ENCODE measurements around the gene ZNF609. TPM values are rescaled to one million over a fixed set of nuclear protein-coding genes. Genes with fewer than 3 reads are reported as not detected.
"Not testable (repeated sequence)": the region's sequence is repeated elsewhere in the genome, so short reads cannot be mapped to it uniquely, and the experiment has no call there.

Gene ZNF609
- polyA plus RNA-seq, 1 donor from 2014 or later, result 10.2 TPM

DNA sequence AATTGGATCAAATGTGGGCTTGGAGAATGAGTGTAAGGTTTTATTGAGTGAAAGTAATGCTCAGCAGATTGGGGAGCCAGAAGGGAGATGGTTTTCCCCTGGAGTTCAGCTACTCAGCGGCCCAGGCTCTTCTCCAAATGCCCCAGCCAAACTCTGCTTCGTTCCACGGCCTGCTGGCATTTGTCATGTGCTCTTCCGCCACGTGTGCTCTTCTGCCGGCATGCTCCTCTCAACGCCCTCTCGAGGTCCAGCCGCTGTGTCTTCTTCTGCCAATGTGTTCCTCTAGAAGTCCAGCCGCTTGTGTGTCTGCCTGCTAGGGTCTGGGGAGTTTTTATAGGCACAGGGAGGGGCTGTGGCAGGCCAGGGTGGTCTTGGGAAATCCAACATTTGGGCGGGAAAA is 158.2 kb downstream of the ZNF609 start:
- H3K9me3 Mint-ChIP-seq, result no peaks in the 10 kb centered on the region
- H3K27me3 Mint-ChIP-seq, result no peaks in the 10 kb centered on the region
- H3K4me3 Mint-ChIP-seq, result no peak overlapping the region
- H3K36me3 Mint-ChIP-seq, result peaks cover 3% of the 10 kb centered on the region
- H3K4me1 Mint-ChIP-seq, result peaks cover 29 to 42% (median 36%) of the 10 kb centered on the region in 3 donors
- peak overlapping the region in 1 of 3 donors; percentile 83 for H3K27ac Mint-ChIP-seq

DNA sequence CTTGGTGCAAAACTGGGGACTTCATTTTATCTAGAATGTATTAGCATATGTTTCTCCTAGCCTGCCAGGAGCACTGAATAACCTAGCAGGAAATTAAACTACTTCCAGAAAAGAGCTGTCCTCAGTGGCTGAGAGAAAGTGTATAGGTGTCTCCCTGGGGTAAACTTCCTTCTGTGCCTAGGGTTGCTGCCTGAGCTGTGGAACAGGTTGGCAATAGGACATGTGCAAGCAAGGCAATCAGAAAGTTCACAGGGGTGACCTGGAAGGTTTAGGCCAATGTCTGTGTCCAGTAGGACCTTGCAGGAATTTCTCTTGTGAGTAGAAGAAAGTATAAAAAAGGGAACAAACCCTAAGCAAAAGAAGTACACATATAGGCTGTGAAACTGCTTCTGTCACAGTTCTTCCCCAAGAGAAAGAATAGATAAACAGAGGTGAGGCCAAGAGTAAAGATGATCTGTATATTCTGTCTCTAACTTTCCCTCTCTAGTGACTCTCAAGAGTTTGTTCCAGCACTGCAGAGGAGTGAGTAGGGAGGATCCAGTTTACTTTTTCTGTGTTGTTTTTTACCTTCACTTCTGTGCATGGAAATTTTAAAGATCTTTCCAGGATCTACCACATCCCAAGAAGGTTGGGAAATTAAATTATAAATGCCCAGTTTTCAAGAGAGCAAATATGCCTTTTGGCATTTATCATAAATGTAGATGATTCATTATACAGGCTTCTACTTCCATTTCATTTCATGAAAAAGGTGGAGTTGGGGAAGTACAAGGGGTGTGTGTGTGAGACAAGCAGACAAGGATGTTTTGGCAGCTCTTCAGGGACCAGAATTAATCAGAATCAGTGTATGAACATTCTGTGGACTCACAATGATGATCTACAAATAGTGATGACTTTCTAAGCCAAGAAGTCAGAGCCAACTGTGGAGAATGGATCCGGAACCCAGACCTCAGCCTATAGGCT is 159.8 kb downstream of the ZNF609 start:
- no peaks in the 10 kb centered on the region for H3K9me3 Mint-ChIP-seq
- H3K36me3 Mint-ChIP-seq, result peaks cover 3% of the 10 kb centered on the region
- H3K4me1 Mint-ChIP-seq, result peaks cover 35 to 51% (median 46%) of the 10 kb centered on the region in 3 donors
- no peaks in the 10 kb centered on the region for H3K27me3 Mint-ChIP-seq
- H3K4me3 Mint-ChIP-seq, result peak overlapping the region in 3 of 4 donors; percentile 3 to 66 (median 65)
- H3K27ac Mint-ChIP-seq, result peak overlapping the region; percentile 6 to 13 (median 7)

DNA sequence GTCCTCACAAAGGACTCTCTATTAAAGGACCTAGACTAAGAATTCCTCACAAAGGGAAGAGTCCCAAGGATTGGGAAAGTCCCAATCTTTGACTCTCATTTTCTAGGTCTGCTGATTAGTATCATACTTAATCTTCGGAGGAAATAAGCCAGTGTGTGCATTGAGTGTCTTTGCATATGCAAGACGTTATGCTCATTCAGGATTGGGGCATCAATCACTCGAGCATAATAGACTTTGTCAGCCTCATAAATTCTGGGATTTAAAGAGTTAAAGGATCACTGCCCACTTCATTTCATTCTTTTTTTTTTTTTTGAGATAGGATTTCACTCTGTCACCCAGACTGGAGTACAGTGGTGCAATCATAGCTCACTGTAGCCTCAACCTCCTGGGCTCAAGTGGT is 160.7 kb downstream of the ZNF609 start:
- no peaks in the 10 kb centered on the region for H3K9me3 Mint-ChIP-seq
- H3K36me3 Mint-ChIP-seq, result no peaks in the 10 kb centered on the region
- H3K4me3 Mint-ChIP-seq, result no peak overlapping the region
- no peaks in the 10 kb centered on the region for H3K27me3 Mint-ChIP-seq
- no peak overlapping the region for H3K27ac Mint-ChIP-seq
- peaks cover 35 to 49% (median 46%) of the 10 kb centered on the region in 3 donors for H3K4me1 Mint-ChIP-seq

DNA sequence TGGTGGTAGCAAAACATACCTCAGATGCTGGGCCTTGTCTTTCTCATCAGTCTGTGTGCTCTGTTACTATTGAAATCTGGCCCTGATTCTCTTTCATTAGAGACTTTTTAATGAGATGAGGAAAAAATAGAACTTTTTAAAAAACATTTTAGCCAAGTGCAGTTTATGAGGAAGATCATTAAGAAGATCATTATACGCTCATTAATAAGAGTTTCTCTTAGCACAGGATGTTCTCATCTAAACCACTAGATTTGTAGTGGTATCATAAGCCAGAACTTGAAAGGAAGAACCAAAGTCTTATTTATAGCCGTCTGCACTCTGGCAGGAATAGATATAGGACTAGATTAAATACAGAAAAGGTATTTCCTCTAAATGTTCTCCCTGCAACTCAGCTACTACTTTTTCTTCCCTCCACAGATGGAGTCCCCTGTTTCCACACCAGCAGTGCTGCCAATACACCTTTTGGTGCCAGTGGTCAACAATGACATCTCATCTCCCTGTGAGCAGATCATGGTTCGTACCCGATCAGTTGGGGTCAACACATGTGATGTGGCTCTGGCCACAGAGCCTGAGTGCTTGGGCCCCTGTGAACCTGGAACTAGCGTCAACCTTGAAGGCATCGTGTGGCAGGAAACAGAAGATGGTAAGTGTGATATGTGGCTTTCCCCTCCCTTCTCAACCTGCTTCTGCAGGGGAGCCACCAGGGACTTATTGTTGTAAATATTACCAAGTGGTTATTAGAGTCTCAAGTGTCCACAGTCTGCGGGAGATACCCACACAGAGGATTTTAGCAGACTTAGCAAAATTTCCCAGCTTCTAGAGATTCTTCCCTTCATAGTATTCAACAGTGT is 162.3 kb downstream of the ZNF609 start:
- Mint-ChIP-seq H3K4me1 (peaks cover 35 to 52% (median 46%) of the 10 kb centered on the region in 3 donors), H3K9me3 (no peaks in the 10 kb centered on the region), H3K4me3 (peak overlapping the region in 3 of 4 donors; percentile 2 to 77 (median 75)), H3K36me3 (no peaks in the 10 kb centered on the region), H3K27ac (peak overlapping the region; percentile 4 to 94 (median 91)), H3K27me3 (no peaks in the 10 kb centered on the region)

DNA sequence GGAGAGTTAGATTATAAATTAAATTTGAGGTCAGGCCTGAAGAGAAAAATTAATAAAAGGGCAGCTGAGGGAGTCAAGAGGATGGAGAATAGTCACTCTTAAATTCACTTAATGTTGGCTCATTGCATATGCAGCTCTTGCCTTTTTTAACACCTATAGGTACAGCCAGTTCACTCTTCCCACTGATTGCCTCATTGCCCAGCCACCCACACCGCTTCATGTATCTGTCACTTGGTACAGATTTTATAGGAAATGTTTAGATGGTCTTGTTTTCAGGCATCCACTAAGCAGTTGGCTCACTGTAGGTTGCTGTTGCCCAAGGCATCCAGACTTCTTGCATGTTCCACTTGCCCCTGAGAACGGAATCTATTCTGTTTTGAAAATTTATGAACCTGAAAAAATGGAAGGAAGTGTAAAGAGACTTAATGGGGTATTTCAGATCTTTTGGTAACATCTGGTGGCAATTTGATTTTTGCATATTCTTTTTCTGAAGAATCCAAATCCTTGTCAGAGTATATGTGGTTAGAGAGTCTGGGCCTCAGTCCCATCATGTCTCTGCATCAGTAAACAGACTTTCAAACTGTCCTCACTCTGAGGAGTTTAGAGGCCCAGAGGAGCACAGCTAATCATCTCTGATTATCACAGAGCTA is 163.1 kb downstream of the ZNF609 start:
- Mint-ChIP-seq H3K36me3 (no peaks in the 10 kb centered on the region), H3K4me1 (peaks cover 35 to 50% (median 46%) of the 10 kb centered on the region in 3 donors), H3K4me3 (peak overlapping the region in 3 of 4 donors; percentile 14 to 82 (median 77))

DNA sequence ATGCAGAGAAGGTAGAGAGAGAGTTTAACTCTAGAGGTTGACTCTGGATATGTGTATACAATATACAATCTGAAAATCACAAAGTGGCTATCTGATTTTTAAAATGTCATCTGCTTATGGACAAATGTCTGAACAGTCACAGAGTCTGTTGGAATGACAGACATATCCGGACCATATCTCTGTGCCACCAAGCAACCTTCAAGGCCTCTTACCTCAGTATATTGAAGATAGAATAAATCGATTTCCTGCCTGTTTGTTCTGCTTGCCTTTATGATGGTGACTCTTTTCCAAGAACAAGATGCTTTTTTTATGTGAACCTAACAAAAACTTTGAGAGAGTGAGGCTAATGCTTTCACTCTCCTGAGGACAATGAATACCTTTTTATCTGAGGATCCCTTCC is 163.9 kb downstream of the ZNF609 start:
- H3K9me3 Mint-ChIP-seq, result no peaks in the 10 kb centered on the region
- H3K4me1 Mint-ChIP-seq, result peaks cover 35 to 47% (median 43%) of the 10 kb centered on the region in 3 donors
- peak overlapping the region in 1 of 4 donors; percentile 50 for H3K4me3 Mint-ChIP-seq
- H3K36me3 Mint-ChIP-seq, result peaks cover 3% of the 10 kb centered on the region
- H3K27me3 Mint-ChIP-seq, result no peaks in the 10 kb centered on the region
- peak overlapping the region in 2 of 3 donors; percentile 14 to 78 for H3K27ac Mint-ChIP-seq

More for the DNA sequence above, 163.1 kb downstream of the ZNF609 start:
- Mint-ChIP-seq H3K9me3 (no peaks in the 10 kb centered on the region), H3K27ac (peak overlapping the region in 2 of 3 donors; percentile 91 to 94), H3K27me3 (no peaks in the 10 kb centered on the region)

DNA sequence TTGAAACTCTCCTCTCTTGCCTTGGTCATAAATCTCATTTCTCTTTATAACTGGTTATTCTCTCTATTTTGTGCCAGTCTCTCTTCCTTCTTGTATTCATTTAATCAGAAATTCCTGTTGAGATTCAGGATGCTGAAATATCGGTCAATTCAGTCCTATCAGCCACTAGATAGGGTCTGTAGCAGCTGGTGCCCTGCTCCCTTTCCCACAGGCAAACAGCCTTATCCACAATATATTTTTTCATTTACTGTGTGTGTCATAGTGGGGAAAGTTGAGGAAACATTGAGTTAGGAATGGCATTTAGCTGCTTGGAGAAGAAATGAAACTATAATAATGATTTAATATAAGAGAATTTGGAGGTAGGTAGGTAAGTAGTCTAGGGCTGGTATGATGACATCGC is 168.7 kb downstream of the ZNF609 start:
- Mint-ChIP-seq H3K36me3 (peaks cover 11% of the 10 kb centered on the region), H3K4me3 (no peak overlapping the region), H3K27me3 (no peaks in the 10 kb centered on the region), H3K27ac (peak overlapping the region in 1 of 3 donors; percentile 34), H3K9me3 (no peaks in the 10 kb centered on the region), H3K4me1 (peaks cover 4 to 11% (median 10%) of the 10 kb centered on the region in 3 donors)

DNA sequence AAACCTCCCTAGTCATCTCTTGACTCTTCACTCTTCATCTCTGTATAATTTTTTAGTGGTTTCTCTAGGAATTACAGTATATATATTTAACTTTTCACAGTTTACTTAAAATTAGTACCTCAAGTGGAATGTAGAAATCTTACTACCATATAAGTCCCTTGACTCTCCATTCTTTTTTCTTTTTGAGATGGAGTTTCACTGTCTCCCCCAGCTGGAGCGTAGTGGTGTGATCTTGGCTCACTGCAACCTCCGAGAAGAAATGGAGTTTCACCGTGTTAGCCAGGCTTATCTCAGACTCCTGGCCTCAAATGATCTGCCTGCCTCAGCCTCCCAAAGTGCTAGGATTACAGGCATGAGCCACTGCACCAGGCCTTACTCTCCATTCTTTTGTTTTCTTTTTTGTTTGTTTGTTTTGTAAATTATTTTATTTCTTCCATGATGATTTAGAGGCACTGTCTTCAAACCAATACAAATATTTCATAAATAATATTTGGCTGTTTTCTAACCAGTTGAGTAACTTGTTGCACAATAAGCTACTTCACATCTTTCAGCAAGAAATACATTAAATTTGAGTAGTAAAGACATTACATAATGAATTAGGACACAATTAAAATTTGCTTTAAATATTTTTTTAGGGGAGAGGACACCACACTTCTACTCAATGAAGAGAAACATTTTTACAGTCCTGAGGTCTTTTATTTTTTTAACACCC is 170.2 kb downstream of the ZNF609 start:
- Mint-ChIP-seq H3K36me3 (peaks cover 11% of the 10 kb centered on the region), H3K27ac (no peak overlapping the region), H3K27me3 (no peaks in the 10 kb centered on the region), H3K4me1 (peaks cover 18 to 19% (median 18%) of the 10 kb centered on the region in 3 donors), H3K4me3 (no peak overlapping the region), H3K9me3 (no peaks in the 10 kb centered on the region)

DNA sequence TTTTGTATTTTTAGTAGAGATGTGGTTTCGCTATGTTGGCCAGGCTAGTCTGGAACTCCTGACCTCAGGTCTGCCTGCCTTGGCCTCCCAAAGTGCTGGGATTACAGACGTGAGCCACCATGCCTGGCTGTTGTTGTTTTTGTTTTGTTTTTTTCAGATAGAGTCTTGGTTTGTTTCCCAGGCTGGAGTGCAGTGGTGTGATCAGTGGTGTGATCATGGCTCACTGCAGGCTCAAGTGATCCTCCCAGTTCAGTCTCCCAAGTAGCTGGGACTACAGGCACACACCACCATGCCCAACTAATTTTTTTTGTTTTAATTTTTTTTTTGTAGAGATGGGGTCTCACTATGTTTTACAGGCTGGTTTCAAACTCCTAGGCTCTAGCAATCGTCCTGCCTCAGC is 172.3 kb downstream of the ZNF609 start:
- H3K27me3 Mint-ChIP-seq, H3K9me3 Mint-ChIP-seq: not testable (repeated sequence)
- Mint-ChIP-seq H3K27ac (peak overlapping the region in 1 of 3 donors; percentile 43), H3K4me1 (peaks cover 17 to 27% (median 18%) of the 10 kb centered on the region in 3 donors), H3K36me3 (peaks cover 24% of the 10 kb centered on the region), H3K4me3 (peak overlapping the region in 1 of 4 donors; percentile 8)

DNA sequence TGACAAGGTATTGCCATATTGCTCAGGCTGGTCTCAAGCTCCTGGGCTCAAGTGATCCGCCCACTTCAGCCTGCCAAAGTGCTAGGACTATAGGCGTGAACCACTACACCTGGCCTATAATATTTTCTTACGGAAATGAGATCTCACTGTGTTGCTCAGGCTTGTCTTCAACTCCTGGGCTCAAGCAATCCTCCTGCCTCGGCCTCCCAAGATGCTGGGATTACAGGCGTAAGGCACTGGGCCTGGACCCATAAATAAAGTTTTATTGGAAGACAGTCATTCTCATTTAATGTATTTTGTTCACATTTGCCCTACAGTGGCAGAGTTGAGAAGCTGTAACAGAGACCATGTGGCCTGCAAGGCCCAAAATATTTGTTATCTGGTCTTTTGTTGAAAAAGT is 173.0 kb downstream of the ZNF609 start:
- H3K36me3 Mint-ChIP-seq, result peaks cover 31% of the 10 kb centered on the region

DNA sequence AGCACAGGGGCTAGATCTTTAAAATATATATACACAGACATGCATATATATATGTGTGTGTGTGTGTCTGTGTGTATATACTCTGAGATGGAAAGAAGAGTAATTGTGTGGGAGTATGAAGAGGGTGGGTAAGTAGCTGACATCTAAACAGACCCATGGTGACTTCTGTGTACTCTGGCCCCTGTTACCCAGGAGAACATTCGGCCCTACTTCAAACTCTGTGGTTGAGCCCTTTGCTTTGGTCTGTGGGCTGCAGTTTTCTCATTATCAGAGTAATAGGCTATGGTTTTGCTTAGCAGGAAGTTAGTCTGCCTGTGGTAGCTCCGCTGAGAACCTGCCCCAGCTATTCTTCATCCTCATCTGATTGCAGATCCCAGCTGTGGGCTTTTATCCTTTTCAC is 173.6 kb downstream of the ZNF609 start:
- Mint-ChIP-seq H3K27me3 (no peaks in the 10 kb centered on the region), H3K4me3 (peak overlapping the region in 2 of 4 donors; percentile 47 to 66), H3K4me1 (peaks cover 16 to 27% (median 17%) of the 10 kb centered on the region in 3 donors), H3K36me3 (peaks cover 29% of the 10 kb centered on the region), H3K9me3 (peaks cover 3 to 9% (median 5%) of the 10 kb centered on the region in 3 donors), H3K27ac (peak overlapping the region in 1 of 3 donors; percentile 56)

More for the DNA sequence above, 173.0 kb downstream of the ZNF609 start:
- Mint-ChIP-seq H3K27me3 (no peaks in the 10 kb centered on the region), H3K9me3 (peaks cover 3 to 9% (median 5%) of the 10 kb centered on the region in 3 donors), H3K4me1 (peaks cover 17 to 27% (median 18%) of the 10 kb centered on the region in 3 donors), H3K27ac (peak overlapping the region in 1 of 3 donors; percentile 43), H3K4me3 (no peak overlapping the region)

DNA sequence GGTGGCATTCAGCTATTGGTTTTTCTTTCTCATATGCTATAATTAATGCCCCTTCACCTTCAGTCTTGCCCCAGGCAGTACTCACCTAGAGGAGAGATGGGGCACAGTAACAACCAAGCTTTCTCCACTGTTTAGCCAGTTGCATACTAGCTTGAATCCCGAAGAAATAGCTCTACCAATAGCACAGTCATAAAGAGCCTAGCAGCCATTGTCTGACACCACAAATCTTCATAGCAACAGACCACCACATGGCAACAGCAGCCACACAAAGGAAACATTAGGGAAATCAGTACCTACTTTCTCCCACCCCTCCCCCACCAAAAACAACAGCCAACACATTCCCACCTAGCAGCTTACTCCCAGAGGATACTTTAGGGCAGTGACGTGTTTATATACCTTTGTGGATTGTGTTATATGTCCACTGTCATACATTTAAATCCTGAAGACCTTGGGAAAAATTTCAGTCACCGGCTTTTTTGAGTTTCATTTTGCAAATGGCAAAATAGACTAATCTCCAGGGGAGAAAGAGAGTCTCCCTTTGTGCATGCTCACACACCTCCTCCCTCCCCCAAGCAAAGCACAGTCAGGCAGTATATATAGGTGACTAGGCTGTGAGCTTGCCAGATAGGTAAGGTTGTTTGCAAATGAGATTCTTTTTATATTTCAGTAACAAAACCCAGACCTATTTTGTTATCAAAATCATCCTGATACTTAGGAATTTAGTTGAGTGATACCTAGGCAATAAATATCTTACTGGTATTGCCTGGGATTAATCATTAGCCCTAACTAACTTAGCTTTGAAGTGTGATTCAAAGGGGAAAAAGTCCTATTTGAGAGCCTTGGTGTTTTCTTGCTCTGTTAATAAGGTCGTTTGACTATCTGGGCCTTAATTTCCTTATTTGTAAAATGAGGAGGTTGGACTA is 174.5 kb downstream of the ZNF609 start:
- Mint-ChIP-seq H3K36me3 (peaks cover 27% of the 10 kb centered on the region), H3K27ac (peak overlapping the region in 1 of 3 donors; percentile 56), H3K9me3 (peaks cover 3 to 9% (median 5%) of the 10 kb centered on the region in 3 donors), H3K4me1 (peaks cover 23 to 34% (median 25%) of the 10 kb centered on the region in 3 donors), H3K27me3 (no peaks in the 10 kb centered on the region), H3K4me3 (peak overlapping the region in 2 of 4 donors; percentile 47 to 66)
